ENCODE measurements around the gene GCLC.
"Not testable (repeated sequence)": the region's sequence is repeated elsewhere in the genome, so short reads cannot be mapped to it uniquely, and the experiment has no call there.

The GCLC gene

GRCh38 chr6:53556986-53557715, 12.2 kb upstream of the GCLC start:
- DNase-seq (ENCODE audit: low read depth in 2 of 2): no peak

- not testable (repeated sequence) for DNase-seq (ENCODE audit: low read depth in 2 of 2)
These were observed 8.7 kb upstream of the GCLC start for GRCh38 chr6:53553600-53553999.

- not testable (repeated sequence) for DNase-seq (ENCODE audit: low read depth in 2 of 2)
These were observed 6.8 kb upstream of the GCLC start for GRCh38 chr6:53551681-53552080.

GRCh38 chr6:53547811-53548496, 3.1 kb upstream of the GCLC start:
- peak; percentile 90 to 93 for DNase-seq (ENCODE audit: low read depth in 2 of 2)

GRCh38 chr6:53547166-53547810, 2.4 kb upstream of the GCLC start:
- no peak for DNase-seq (ENCODE audit: low read depth in 2 of 2)

- DNase-seq (ENCODE audit: low read depth in 2 of 2): no peak
These were observed 1.4 kb upstream of the GCLC start for GRCh38 chr6:53546281-53546680.

- DNase-seq (ENCODE audit: low read depth in 2 of 2): no peak
These were observed 758 bp downstream of the GCLC start for GRCh38 chr6:53544217-53544469.

GRCh38 chr6:53543359-53544216, 1.3 kb downstream of the GCLC start:
- DNase-seq (ENCODE audit: low read depth in 2 of 2): no peak

GRCh38 chr6:53541900-53542299, 3.0 kb downstream of the GCLC start:
- no peak for DNase-seq (ENCODE audit: low read depth in 2 of 2)

GRCh38 chr6:53540129-53540692, 4.7 kb downstream of the GCLC start:
- DNase-seq (ENCODE audit: low read depth in 2 of 2): no peak

- DNase-seq (ENCODE audit: low read depth in 2 of 2): no peak
These were observed 5.3 kb downstream of the GCLC start for GRCh38 chr6:53539561-53539960.

- DNase-seq (ENCODE audit: low read depth in 2 of 2): no peak
These were observed 8.3 kb downstream of the GCLC start for GRCh38 chr6:53536561-53536960.

- no peak for DNase-seq (ENCODE audit: low read depth in 2 of 2)
These were observed 12.0 kb downstream of the GCLC start for GRCh38 chr6:53532942-53533341.

- DNase-seq (ENCODE audit: low read depth in 2 of 2): no peak
These were observed 12.7 kb downstream of the GCLC start for GRCh38 chr6:53532061-53532797.

- no peak for DNase-seq (ENCODE audit: low read depth in 2 of 2)
These were observed 14.0 kb downstream of the GCLC start for GRCh38 chr6:53530780-53531386.

- DNase-seq (ENCODE audit: low read depth in 2 of 2): no peak
These were observed 14.6 kb downstream of the GCLC start for GRCh38 chr6:53530346-53530745.

- no peak for DNase-seq (ENCODE audit: low read depth in 2 of 2)
These were observed 15.4 kb downstream of the GCLC start for GRCh38 chr6:53529324-53530036.

GRCh38 chr6:53528107-53528506, 16.8 kb downstream of the GCLC start:
- DNase-seq (ENCODE audit: low read depth in 2 of 2): no peak

- DNase-seq (ENCODE audit: low read depth in 2 of 2): no peak
These were observed 17.6 kb downstream of the GCLC start for GRCh38 chr6:53527249-53527765.

- DNase-seq (ENCODE audit: low read depth in 2 of 2): no peak
These were observed 18.9 kb downstream of the GCLC start for GRCh38 chr6:53526000-53526399.
